Adrenal gland (tissue), 5 donors: ENCODE data around the gene KAT6B.

Experiments
- POLR2A ChIP-seq, 2 donors: fragments of 450-650 bp; IDR thresholded peaks; one replicate each; pipeline ENCODE4 v1.6.1; 2017; ENCODE audit warnings: antibody characterized with exemption in 2 of 2, mild to moderate bottlenecking in 2 of 2, moderate library complexity in 1 of 2
- TF ChIP-seq, protein P1 (sequence below), 6 experiments: fragments of 450-650 bp in 4 of 6; fragments of 200-600 bp in 2 of 6; sonication (generic) in 1 of 6; IDR thresholded peaks; 1 replicate in 5 of 6; 2 replicates in 1 of 6; pipeline versions ENCODE4 v1.5.1 to v1.8.0; 2016 to 2021; ENCODE audit warnings: antibody characterized with exemption in 6 of 6, mild to moderate bottlenecking in 2 of 6, moderate library complexity in 1 of 6
- donor health status: DM: no; HTN: no; CAD: no.

DNA sequence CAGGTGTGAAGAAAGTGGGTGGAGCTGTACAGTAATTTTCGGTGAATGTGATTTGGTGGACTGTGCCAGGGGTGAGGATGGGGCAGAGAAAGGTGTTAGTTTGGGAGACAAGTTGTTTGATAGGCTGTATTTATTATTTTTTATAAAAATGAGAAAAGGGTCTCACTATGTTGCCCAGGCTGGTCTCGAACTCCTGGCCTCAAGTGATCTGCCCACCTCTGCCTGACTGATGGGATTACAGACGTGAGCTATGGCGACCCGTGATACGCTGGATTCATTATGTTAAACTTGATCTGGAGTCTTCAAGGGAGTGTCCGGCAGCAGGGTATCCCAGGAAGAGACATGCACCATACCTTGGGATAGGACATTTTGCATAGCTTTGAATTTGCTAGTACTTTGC is 1.3 kb downstream of the KAT6B start:
- TF ChIP-seq, protein P1, sequence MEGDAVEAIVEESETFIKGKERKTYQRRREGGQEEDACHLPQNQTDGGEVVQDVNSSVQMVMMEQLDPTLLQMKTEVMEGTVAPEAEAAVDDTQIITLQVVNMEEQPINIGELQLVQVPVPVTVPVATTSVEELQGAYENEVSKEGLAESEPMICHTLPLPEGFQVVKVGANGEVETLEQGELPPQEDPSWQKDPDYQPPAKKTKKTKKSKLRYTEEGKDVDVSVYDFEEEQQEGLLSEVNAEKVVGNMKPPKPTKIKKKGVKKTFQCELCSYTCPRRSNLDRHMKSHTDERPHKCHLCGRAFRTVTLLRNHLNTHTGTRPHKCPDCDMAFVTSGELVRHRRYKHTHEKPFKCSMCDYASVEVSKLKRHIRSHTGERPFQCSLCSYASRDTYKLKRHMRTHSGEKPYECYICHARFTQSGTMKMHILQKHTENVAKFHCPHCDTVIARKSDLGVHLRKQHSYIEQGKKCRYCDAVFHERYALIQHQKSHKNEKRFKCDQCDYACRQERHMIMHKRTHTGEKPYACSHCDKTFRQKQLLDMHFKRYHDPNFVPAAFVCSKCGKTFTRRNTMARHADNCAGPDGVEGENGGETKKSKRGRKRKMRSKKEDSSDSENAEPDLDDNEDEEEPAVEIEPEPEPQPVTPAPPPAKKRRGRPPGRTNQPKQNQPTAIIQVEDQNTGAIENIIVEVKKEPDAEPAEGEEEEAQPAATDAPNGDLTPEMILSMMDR (IDR thresholded peaks at IDR 0.05): no peak
- TF ChIP-seq POLR2A (IDR thresholded peaks at IDR 0.05): no peak
